Stimulated activated memory B cell treated with anti-CD40 and anti-IgM and Interleukin-4, amounts not matched to agents 10 μg/mL and 1 μg/mL and 100 μg/mL, for 72 hours (primary cell): Measurements from ENCODE around the gene ZBTB7A.
A peak's percentile ranks its signal among the peaks of the same experiment; 100 is the strongest.

Experiments used
- ATAC-seq: fragments of 150-1000 bp; cut with Tn5 transposase; 2 replicates; pipeline ENCODE4 v1.10.0; 2021
- H3K27ac Mint-ChIP-seq: one replicate; pipeline ENCODE4 v1.8.0; 2022; ENCODE audit warnings: mild to moderate bottlenecking, mixed read lengths
- H3K27me3 Mint-ChIP-seq: one replicate; pipeline ENCODE4 v1.8.0; 2022; ENCODE audit warnings: mixed read lengths
- H3K36me3 Mint-ChIP-seq: one replicate; pipeline ENCODE4 v1.8.0; 2022; ENCODE audit warnings: mixed read lengths
- H3K4me1 Mint-ChIP-seq: one replicate; pipeline ENCODE4 v1.8.0; 2022; ENCODE audit warnings: mixed read lengths
- H3K4me3 Mint-ChIP-seq: one replicate; pipeline ENCODE4 v1.8.0; 2022; ENCODE audit warnings: mild to moderate bottlenecking, moderate library complexity, mixed read lengths
- H3K9me3 Mint-ChIP-seq: one replicate; pipeline ENCODE4 v1.8.0; 2022; ENCODE audit warnings: mixed read lengths

Gene ZBTB7A

GRCh38 chr19:4064496-4065260 is 2.0 kb downstream of the ZBTB7A start:
- Mint-ChIP-seq H3K9me3 (no peaks in the 10 kb centered on the region), H3K4me1 (peaks cover 60% of the 10 kb centered on the region), H3K27me3 (no peaks in the 10 kb centered on the region), H3K27ac (peak overlapping the region; percentile 85), H3K36me3 (no peaks in the 10 kb centered on the region), H3K4me3 (peak overlapping the region; percentile 88)
- ATAC-seq: peak; percentile 3

DNA sequence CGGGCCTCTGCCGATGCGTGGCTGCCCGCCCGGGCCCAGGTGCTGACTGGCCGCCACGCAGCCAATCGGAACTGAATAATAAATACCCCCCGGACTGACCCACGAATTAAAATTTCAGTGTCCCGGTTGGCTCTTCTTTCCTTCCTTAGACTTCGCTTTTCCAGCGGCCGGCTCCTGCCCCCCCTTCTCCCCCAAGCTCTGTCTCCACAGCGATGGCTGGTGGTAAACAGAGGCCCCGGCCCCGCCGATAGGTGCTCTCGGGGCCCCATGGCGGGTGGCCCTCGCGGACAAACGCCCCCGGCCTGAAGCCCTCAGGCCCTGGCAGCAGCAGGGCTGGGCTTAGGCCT is 2.6 kb downstream of the ZBTB7A start:
- H3K4me1 Mint-ChIP-seq: peaks cover 60% of the 10 kb centered on the region
- peak overlapping the region; percentile 88 for H3K4me3 Mint-ChIP-seq
- ATAC-seq: no peak
- H3K27ac Mint-ChIP-seq: peak overlapping the region; percentile 85
- no peaks in the 10 kb centered on the region for H3K9me3 Mint-ChIP-seq
- no peaks in the 10 kb centered on the region for H3K27me3 Mint-ChIP-seq
- H3K36me3 Mint-ChIP-seq: no peaks in the 10 kb centered on the region

DNA sequence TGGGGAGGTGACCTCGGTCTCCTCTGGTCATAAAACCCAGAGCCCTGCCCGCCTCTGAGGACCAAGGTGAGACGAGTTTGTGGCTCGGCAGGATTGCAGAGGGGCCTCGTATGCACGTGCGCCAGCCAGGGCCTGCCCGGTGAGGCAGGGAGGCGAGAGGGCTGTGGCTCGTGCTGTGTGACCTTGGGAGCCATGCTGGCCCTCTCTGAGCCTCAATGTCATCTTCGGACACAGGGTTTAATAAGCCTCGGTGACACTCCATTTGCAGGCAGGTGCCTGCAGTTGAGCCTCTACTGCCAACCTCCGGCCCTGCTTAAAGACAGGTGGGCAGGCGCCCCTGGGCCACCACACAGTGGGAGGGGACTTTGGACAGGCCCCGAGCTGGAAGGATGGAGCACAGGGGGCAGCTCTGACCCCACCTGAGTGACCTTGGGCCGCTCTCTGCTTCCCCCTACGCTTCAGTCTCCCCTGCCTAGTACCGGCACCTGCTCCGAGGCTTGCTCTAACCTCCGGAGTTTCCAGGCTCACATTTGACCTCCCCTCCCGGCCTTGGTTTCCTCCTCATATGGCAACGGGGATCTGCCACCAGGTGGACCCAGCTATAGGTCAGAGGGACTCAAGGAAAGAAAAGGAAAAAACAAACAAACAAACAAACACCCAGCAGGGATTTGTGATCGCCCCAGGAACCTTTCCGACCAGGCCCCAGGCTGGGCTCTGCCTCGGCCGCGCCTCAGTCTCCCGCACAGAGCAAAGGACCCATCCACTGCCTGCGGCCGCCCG is 3.1 kb downstream of the ZBTB7A start:
- H3K36me3 Mint-ChIP-seq: no peaks in the 10 kb centered on the region
- no peaks in the 10 kb centered on the region for H3K9me3 Mint-ChIP-seq
- no peaks in the 10 kb centered on the region for H3K27me3 Mint-ChIP-seq
- H3K4me1 Mint-ChIP-seq: peaks cover 60% of the 10 kb centered on the region
- peak overlapping the region; percentile 85 for H3K27ac Mint-ChIP-seq
- no peak for ATAC-seq
- H3K4me3 Mint-ChIP-seq: peak overlapping the region; percentile 88

DNA sequence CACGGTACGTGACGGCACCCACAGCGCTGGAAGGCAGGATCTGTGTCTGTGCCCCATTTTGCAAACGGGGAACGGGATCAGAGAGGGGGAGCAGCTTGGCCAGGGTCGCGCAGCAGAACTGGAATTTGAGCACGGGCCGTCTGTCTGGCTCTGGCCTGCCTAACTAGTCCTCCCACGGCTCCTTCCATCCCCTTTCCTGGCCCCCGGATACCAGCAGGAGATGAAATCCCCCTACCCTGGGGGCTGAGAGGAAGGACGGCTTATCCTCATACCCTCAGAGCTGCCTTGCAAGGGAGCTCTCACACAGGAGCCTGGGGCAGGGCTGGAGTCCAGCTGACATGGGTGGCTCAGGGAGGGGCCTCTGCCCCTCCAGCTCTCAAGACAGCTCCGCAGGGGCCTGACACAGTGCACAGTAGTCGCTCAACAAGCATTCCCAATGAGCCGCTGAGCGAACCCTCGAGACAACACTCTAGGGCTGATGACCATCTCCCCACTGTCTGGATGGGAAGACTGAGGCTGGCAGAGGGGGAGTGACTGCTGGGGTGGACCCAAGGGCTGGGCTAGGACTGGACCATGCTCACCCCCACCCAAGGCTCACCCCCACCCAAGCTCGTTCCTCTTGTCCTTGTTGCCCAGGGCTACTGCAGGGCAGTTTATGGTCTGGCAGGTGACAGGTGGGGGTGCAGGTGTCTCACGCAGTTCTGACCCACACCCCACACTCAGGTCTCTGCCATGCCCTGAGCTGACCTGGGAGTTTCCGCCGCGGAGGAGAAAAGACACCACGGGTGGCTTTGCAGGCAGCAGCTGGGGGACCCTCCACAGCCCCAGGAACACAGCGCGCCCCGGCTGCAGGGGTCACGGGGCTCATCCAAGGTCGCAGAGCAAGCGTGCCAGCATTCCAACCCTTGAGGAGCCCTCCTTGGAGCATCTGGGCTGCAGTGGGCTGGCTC is 4.0 kb downstream of the ZBTB7A start:
- Mint-ChIP-seq H3K4me3 (peak overlapping the region; percentile 88), H3K4me1 (peaks cover 61% of the 10 kb centered on the region), H3K27ac (peak overlapping the region; percentile 90), H3K27me3 (no peaks in the 10 kb centered on the region), H3K36me3 (peaks cover 3% of the 10 kb centered on the region), H3K9me3 (no peaks in the 10 kb centered on the region)
- ATAC-seq: no peak

GRCh38 chr19:4061683-4062418 is 4.8 kb downstream of the ZBTB7A start:
- H3K27ac Mint-ChIP-seq: peak overlapping the region; percentile 90
- no peaks in the 10 kb centered on the region for H3K27me3 Mint-ChIP-seq
- no peaks in the 10 kb centered on the region for H3K9me3 Mint-ChIP-seq
- ATAC-seq: no peak
- H3K4me3 Mint-ChIP-seq: peak overlapping the region; percentile 88
- H3K4me1 Mint-ChIP-seq: peaks cover 66% of the 10 kb centered on the region
- peaks cover 10% of the 10 kb centered on the region for H3K36me3 Mint-ChIP-seq

- no peaks in the 10 kb centered on the region for H3K27me3 Mint-ChIP-seq
- H3K4me1 Mint-ChIP-seq: peaks cover 72% of the 10 kb centered on the region
- no peaks in the 10 kb centered on the region for H3K9me3 Mint-ChIP-seq
- no peak for ATAC-seq
- peak overlapping the region; percentile 90 for H3K27ac Mint-ChIP-seq
- peak overlapping the region; percentile 38 for H3K4me3 Mint-ChIP-seq
- peaks cover 13% of the 10 kb centered on the region for H3K36me3 Mint-ChIP-seq
Measured at GRCh38 chr19:4061178-4061682, 5.5 kb downstream of the ZBTB7A start.

GRCh38 chr19:4060621-4061177 is 6.0 kb downstream of the ZBTB7A start:
- no peaks in the 10 kb centered on the region for H3K27me3 Mint-ChIP-seq

DNA sequence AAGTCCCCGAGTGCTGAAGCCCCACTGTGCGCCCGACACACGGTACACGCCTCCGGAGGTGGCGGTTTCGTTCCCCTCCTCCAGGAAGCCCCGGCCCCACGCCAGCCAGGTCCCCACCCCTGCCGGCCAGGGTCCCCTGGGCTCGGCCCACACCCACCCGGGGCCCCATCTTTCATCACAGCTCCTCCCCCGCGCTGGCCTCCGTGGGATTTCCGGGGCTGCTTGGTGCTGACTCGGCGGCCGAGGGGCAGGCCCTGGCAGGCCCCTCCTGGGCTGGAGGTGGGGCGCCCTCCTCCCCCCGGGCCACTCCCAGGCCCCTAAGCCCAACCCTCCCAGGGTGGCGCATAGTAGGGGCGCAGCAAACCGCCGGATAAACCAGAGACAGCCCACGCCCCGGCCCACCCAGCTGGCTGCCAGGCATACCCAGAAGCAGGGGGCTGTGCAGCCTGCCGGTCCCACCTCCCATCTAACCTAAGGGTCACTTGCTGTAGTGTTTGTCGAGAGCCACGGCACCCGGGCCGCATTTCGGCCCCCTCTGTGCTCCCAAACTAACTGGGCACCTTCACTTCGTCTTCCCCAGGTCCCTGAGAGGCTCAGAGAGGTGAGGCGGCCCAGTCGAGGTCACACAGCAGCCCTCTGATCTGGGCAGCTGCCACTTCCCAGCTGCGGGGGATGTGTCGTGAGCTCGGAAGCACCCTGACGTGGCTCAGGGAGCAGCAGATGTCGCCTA is 6.6 kb downstream of the ZBTB7A start:
- peaks cover 25% of the 10 kb centered on the region for H3K36me3 Mint-ChIP-seq
- H3K27me3 Mint-ChIP-seq: no peaks in the 10 kb centered on the region
- H3K27ac Mint-ChIP-seq: peak overlapping the region; percentile 90
- peak overlapping the region; percentile 72 for H3K4me3 Mint-ChIP-seq
- H3K9me3 Mint-ChIP-seq: no peaks in the 10 kb centered on the region
- H3K4me1 Mint-ChIP-seq: peaks cover 79% of the 10 kb centered on the region
- peak; percentile 75 for ATAC-seq

More at GRCh38 chr19:4060621-4061177, 6.0 kb downstream of the ZBTB7A start:
- no peaks in the 10 kb centered on the region for H3K9me3 Mint-ChIP-seq
- H3K4me1 Mint-ChIP-seq: peaks cover 77% of the 10 kb centered on the region
- no peak for ATAC-seq
- peaks cover 19% of the 10 kb centered on the region for H3K36me3 Mint-ChIP-seq
- H3K4me3 Mint-ChIP-seq: peak overlapping the region; percentile 72
- H3K27ac Mint-ChIP-seq: peak overlapping the region; percentile 90

- peak; percentile 5 for ATAC-seq
- Mint-ChIP-seq H3K4me1 (peaks cover 79% of the 10 kb centered on the region), H3K4me3 (peak overlapping the region; percentile 72), H3K9me3 (no peaks in the 10 kb centered on the region), H3K27me3 (no peaks in the 10 kb centered on the region), H3K27ac (peak overlapping the region; percentile 90), H3K36me3 (peaks cover 26% of the 10 kb centered on the region)
Measured at GRCh38 chr19:4059453-4059871, 7.2 kb downstream of the ZBTB7A start.

- no peaks in the 10 kb centered on the region for H3K27me3 Mint-ChIP-seq
- H3K36me3 Mint-ChIP-seq: peaks cover 27% of the 10 kb centered on the region
- no peak for ATAC-seq
- H3K9me3 Mint-ChIP-seq: no peaks in the 10 kb centered on the region
- peak overlapping the region; percentile 90 for H3K27ac Mint-ChIP-seq
- peak overlapping the region; percentile 72 for H3K4me3 Mint-ChIP-seq
- H3K4me1 Mint-ChIP-seq: peaks cover 75% of the 10 kb centered on the region
Measured at GRCh38 chr19:4058693-4059452, 7.8 kb downstream of the ZBTB7A start.

- Mint-ChIP-seq H3K9me3 (no peaks in the 10 kb centered on the region), H3K27me3 (no peaks in the 10 kb centered on the region), H3K27ac (peak overlapping the region; percentile 90), H3K36me3 (peaks cover 35% of the 10 kb centered on the region), H3K4me1 (peaks cover 75% of the 10 kb centered on the region), H3K4me3 (no peak overlapping the region)
- peak; percentile 16 for ATAC-seq
Measured at GRCh38 chr19:4057931-4058692, 8.6 kb downstream of the ZBTB7A start.

GRCh38 chr19:4055209-4055552 is 11.5 kb downstream of the ZBTB7A start:
- H3K36me3 Mint-ChIP-seq: peaks cover 59% of the 10 kb centered on the region
- no peak overlapping the region for H3K4me3 Mint-ChIP-seq
- H3K27ac Mint-ChIP-seq: no peak overlapping the region
- peaks cover 77% of the 10 kb centered on the region for H3K4me1 Mint-ChIP-seq
- H3K27me3 Mint-ChIP-seq: no peaks in the 10 kb centered on the region
- no peak for ATAC-seq
- no peaks in the 10 kb centered on the region for H3K9me3 Mint-ChIP-seq
